ENCODE data around the gene ELP4. TPM values are rescaled to one million over a fixed set of nuclear protein-coding genes. Genes with fewer than 3 reads are reported as not detected.

ELP4 gene
- total RNA-seq, 4 donors from 2014 or later = 14.4 to 23.3 (median 16.8) TPM

- no peak for TF ChIP-seq CTCF (IDR thresholded peaks at IDR 0.05; ENCODE audit: low read depth)
These were observed 178.3 kb downstream of the ELP4 start for GRCh38 chr11:31687861-31688260.

GRCh38 chr11:31689559-31689958, 180.0 kb downstream of the ELP4 start:
- TF ChIP-seq CTCF (IDR thresholded peaks at IDR 0.05; ENCODE audit: low read depth) = no peak

GRCh38 chr11:31690041-31690440, 180.5 kb downstream of the ELP4 start:
- TF ChIP-seq CTCF (IDR thresholded peaks at IDR 0.05; ENCODE audit: low read depth) = no peak

- TF ChIP-seq CTCF (IDR thresholded peaks at IDR 0.05; ENCODE audit: low read depth) = no peak
These were observed 180.9 kb downstream of the ELP4 start for GRCh38 chr11:31690516-31690915.

- TF ChIP-seq CTCF (IDR thresholded peaks at IDR 0.05; ENCODE audit: low read depth) = no peak
These were observed 182.9 kb downstream of the ELP4 start for GRCh38 chr11:31692466-31692865.

DNA sequence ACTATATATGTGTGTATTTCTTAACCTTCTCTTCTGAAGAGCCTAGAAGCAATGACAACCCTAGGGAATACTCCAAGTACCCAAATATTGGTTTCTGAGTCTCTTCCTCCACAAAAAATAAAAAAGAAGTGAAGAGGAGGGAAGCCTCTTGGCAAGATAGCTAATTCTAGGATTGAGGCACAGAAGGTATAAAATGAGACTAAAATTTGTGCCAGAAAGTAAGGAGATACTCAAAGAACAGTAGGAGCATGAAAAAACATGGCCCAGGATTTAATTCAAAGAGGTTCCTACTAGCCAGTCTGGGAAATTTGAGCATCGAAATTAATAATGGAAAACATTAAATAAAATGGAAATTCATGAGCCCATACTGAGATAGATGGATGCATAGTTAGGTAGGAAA, 189.5 kb downstream of the ELP4 start:
- TF ChIP-seq CTCF (IDR thresholded peaks at IDR 0.05; ENCODE audit: low read depth) = no peak

DNA sequence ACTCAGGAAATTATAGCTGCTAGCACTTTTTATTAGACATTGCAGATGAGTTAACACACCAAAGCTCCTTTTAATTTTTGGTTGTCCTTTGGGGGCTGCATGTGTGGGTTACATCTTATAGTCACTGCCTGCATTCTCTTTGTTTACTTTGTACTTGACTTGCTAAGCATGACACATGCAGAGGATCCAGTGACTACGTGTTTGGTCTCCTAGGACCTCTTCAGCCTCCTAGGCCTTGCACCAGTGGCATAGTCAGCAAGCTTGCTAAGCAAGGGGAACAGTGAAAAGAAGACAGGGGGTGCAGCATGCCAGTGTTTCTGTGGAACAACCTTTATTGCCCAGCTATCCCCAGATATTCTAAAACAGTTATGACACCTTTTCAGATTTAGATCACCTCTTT, 193.4 kb downstream of the ELP4 start:
- no peak for TF ChIP-seq CTCF (IDR thresholded peaks at IDR 0.05; ENCODE audit: low read depth)

All from subcutaneous adipose tissue (tissue), 4 donors.